H1 (cell line): ENCODE data around the gene ILKAP. TPM values are rescaled to one million over a fixed set of nuclear protein-coding genes. Genes with fewer than 3 reads are reported as not detected.

Experiments used
- EGR1 ChIP-seq: IDR thresholded peaks from 2 replicates; pipeline ENCODE4 v1.6.1; 2011; ENCODE audit warnings: low read depth, low read length, borderline replicate concordance
- MAFK ChIP-seq: IDR thresholded peaks from 2 replicates; pipeline ENCODE4 v1.6.1; 2012; ENCODE audit warnings: low read depth, mild to moderate bottlenecking, improper control_type of control experiment, low read length
- SIRT6 ChIP-seq: IDR thresholded peaks from one replicate; pipeline ENCODE4 v1.7.1; 2012; ENCODE audit warnings: low read length, inconsistent platforms
- polyA plus RNA-seq, 7 experiments: library from polyadenylated mRNA; depleted of rRNA in 3 of 7; stranded (reverse) in 5 of 7; unstranded in 2 of 7; fragments of >200 nt in 5 of 7; fragments of 200-250 nt in 2 of 7; gene quantifications; 1 replicate in 5 of 7; 2 replicates in 1 of 7; 4 replicates in 1 of 7; pipeline versions ENCODE4 v1.2.1 to v1.2.3, GENCODE V29; 2011 to 2013; ENCODE audit warnings: missing spikeins in 2 of 7, mixed read lengths in 2 of 7
- total RNA-seq: library from RNA; stranded (reverse); fragmentation: NEBNext Ultra II Directional; extraction: Animal tissue kit (Norgen Biotek cat#: 25700); gene quantifications from 2 replicates; pipeline ENCODE4 v1.2.1, GENCODE V29; 2021
- TF ChIP-seq, protein P1 (sequence below): fragments of 300-600 bp; sonication (generic); IDR thresholded peaks from 2 replicates; pipeline ENCODE4 v1.7.1; 2012; ENCODE audit warnings: low read length, moderate library complexity, mild to moderate bottlenecking, inconsistent platforms; ENCODE audit not compliant: insufficient replicate concordance

The ILKAP gene
- total and polyA plus RNA-seq, 2 of the 8 experiments (the other 6 are each of a cell fraction or from before 2014, with no cell fraction given), result 23.5 to 33.8 TPM

DNA sequence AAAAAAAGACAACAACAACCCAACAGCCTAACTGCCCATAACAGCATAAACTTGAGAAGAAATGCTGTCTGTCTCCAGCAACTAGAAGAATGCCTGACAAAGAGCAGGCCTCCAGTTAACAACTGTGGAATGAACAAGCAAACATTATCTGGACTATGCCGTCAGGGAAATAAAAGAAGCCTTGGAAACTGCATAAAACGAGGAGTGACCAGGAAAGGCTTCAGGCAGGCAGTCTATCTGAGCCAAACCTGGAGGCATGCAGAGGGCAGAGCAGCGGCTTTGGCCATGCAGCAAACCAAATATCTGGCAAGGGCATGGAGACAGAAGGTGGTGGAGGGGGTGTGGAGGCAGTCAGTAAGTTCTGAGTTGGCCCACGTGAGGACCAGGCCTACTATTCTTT, 25.2 kb upstream of the ILKAP start (continued):
- TF ChIP-seq, protein P1, sequence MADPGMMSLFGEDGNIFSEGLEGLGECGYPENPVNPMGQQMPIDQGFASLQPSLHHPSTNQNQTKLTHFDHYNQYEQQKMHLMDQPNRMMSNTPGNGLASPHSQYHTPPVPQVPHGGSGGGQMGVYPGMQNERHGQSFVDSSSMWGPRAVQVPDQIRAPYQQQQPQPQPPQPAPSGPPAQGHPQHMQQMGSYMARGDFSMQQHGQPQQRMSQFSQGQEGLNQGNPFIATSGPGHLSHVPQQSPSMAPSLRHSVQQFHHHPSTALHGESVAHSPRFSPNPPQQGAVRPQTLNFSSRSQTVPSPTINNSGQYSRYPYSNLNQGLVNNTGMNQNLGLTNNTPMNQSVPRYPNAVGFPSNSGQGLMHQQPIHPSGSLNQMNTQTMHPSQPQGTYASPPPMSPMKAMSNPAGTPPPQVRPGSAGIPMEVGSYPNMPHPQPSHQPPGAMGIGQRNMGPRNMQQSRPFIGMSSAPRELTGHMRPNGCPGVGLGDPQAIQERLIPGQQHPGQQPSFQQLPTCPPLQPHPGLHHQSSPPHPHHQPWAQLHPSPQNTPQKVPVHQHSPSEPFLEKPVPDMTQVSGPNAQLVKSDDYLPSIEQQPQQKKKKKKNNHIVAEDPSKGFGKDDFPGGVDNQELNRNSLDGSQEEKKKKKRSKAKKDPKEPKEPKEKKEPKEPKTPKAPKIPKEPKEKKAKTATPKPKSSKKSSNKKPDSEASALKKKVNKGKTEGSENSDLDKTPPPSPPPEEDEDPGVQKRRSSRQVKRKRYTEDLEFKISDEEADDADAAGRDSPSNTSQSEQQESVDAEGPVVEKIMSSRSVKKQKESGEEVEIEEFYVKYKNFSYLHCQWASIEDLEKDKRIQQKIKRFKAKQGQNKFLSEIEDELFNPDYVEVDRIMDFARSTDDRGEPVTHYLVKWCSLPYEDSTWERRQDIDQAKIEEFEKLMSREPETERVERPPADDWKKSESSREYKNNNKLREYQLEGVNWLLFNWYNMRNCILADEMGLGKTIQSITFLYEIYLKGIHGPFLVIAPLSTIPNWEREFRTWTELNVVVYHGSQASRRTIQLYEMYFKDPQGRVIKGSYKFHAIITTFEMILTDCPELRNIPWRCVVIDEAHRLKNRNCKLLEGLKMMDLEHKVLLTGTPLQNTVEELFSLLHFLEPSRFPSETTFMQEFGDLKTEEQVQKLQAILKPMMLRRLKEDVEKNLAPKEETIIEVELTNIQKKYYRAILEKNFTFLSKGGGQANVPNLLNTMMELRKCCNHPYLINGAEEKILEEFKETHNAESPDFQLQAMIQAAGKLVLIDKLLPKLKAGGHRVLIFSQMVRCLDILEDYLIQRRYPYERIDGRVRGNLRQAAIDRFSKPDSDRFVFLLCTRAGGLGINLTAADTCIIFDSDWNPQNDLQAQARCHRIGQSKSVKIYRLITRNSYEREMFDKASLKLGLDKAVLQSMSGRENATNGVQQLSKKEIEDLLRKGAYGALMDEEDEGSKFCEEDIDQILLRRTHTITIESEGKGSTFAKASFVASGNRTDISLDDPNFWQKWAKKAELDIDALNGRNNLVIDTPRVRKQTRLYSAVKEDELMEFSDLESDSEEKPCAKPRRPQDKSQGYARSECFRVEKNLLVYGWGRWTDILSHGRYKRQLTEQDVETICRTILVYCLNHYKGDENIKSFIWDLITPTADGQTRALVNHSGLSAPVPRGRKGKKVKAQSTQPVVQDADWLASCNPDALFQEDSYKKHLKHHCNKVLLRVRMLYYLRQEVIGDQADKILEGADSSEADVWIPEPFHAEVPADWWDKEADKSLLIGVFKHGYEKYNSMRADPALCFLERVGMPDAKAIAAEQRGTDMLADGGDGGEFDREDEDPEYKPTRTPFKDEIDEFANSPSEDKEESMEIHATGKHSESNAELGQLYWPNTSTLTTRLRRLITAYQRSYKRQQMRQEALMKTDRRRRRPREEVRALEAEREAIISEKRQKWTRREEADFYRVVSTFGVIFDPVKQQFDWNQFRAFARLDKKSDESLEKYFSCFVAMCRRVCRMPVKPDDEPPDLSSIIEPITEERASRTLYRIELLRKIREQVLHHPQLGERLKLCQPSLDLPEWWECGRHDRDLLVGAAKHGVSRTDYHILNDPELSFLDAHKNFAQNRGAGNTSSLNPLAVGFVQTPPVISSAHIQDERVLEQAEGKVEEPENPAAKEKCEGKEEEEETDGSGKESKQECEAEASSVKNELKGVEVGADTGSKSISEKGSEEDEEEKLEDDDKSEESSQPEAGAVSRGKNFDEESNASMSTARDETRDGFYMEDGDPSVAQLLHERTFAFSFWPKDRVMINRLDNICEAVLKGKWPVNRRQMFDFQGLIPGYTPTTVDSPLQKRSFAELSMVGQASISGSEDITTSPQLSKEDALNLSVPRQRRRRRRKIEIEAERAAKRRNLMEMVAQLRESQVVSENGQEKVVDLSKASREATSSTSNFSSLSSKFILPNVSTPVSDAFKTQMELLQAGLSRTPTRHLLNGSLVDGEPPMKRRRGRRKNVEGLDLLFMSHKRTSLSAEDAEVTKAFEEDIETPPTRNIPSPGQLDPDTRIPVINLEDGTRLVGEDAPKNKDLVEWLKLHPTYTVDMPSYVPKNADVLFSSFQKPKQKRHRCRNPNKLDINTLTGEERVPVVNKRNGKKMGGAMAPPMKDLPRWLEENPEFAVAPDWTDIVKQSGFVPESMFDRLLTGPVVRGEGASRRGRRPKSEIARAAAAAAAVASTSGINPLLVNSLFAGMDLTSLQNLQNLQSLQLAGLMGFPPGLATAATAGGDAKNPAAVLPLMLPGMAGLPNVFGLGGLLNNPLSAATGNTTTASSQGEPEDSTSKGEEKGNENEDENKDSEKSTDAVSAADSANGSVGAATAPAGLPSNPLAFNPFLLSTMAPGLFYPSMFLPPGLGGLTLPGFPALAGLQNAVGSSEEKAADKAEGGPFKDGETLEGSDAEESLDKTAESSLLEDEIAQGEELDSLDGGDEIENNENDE, result no peak
- TF ChIP-seq MAFK (no peak), SIRT6 (no peak), EGR1 (no peak)
